HUES64 (cell line): ENCODE results near the gene TAC4.

Experiments used
- H3K27ac ChIP-seq: 2 replicates; pipeline ENCODE4 v1.7.0; 2013; ENCODE audit warnings: low read depth, low read length, inconsistent platforms
- H3K27me3 ChIP-seq: 2 replicates; pipeline ENCODE4 v1.6.1; 2013; ENCODE audit warnings: mild to moderate bottlenecking, low read length; ENCODE audit not compliant: insufficient read depth
- H3K36me3 ChIP-seq: 2 replicates; pipeline ENCODE4 v1.6.1; 2013; ENCODE audit warnings: mild to moderate bottlenecking, low read length; ENCODE audit not compliant: insufficient read depth
- H3K4me1 ChIP-seq: 2 replicates; pipeline ENCODE4 v1.6.1; 2013; ENCODE audit warnings: mild to moderate bottlenecking, low read length, moderate library complexity; ENCODE audit not compliant: insufficient read depth
- H3K4me3 ChIP-seq: 2 replicates; pipeline ENCODE4 v1.5.1; 2013; ENCODE audit warnings: mild to moderate bottlenecking, low read length, moderate library complexity
- H3K9ac ChIP-seq: 2 replicates; pipeline ENCODE4 v1.6.1; 2013; ENCODE audit warnings: mild to moderate bottlenecking, low read depth, low read length
- H3K9me3 ChIP-seq: 2 replicates; pipeline ENCODE4 v1.6.1; 2013; ENCODE audit warnings: low read depth, low read length; ENCODE audit not compliant: insufficient read depth
- WGBS: fragments of 150-250, 120-280 bp; methylation state at CpG from one replicate; pipeline ENCODE4 v1.1.7; 2013; ENCODE audit warnings: missing lambda C conversion rate; 5-methylcytosine and 5-hydroxymethylcytosine counted together

Gene TAC4

GRCh38 chr17:49872754-49873377, 25.0 kb upstream of the TAC4 start:
- Histone ChIP-seq H3K36me3 (no peaks in the 10 kb centered on the region), H3K9me3 (no peaks in the 10 kb centered on the region), H3K9ac (no peak overlapping the region), H3K27me3 (no peaks in the 10 kb centered on the region), H3K4me1 (peaks cover 4% of the 10 kb centered on the region; the same call in 1 of the 2 replicates), H3K27ac (no peak overlapping the region), H3K4me3 (no peak overlapping the region)
- 77% methylated on average over 6 of the region's 6 CpGs for WGBS

- whole genome bisulfite sequencing = 89% methylated on average over 7 of the region's 7 CpGs
- H3K36me3 ChIP-seq = no peaks in the 10 kb centered on the region
Measured at GRCh38 chr17:49871211-49871610, 23.3 kb upstream of the TAC4 start.

DNA sequence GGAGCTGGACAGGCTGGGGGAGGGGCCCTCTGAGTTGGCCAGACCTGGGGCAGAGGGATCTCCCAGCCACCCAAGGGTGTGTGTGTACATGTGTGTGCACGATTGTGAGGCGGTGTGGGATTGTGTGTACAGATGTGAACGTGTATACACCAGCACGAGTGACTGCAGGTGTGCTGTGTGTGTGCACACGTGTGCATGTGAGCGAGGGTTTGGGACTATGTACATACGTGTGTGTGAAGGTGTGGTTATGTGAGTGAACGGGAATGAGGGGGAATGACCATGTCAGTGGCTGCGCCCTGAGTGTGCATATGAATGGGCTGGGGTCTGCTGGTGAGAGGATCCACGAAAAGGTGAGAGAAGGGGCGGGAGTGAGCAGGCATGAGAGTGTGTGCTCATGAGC, 22.4 kb upstream of the TAC4 start:
- H3K4me1 ChIP-seq = peaks cover 12% of the 10 kb centered on the region
- H3K9ac ChIP-seq = no peak overlapping the region
- no peak overlapping the region for H3K27ac ChIP-seq
- H3K4me3 ChIP-seq = no peak overlapping the region
- WGBS = 85% methylated on average over 11 of the region's 11 CpGs
- no peaks in the 10 kb centered on the region for H3K9me3 ChIP-seq
- no peaks in the 10 kb centered on the region for H3K36me3 ChIP-seq
- no peaks in the 10 kb centered on the region for H3K27me3 ChIP-seq

More at GRCh38 chr17:49871211-49871610, 23.3 kb upstream of the TAC4 start:
- Histone ChIP-seq H3K27me3 (no peaks in the 10 kb centered on the region), H3K4me1 (peaks cover 7% of the 10 kb centered on the region), H3K4me3 (no peak overlapping the region), H3K9me3 (no peaks in the 10 kb centered on the region), H3K27ac (no peak overlapping the region), H3K9ac (no peak overlapping the region)

- H3K9me3 ChIP-seq = no peaks in the 10 kb centered on the region
- no peak overlapping the region for H3K27ac ChIP-seq
- no peaks in the 10 kb centered on the region for H3K36me3 ChIP-seq
- WGBS = 66% methylated on average over 1 of the region's 1 CpG
- H3K4me3 ChIP-seq = no peak overlapping the region
- peaks cover 19% of the 10 kb centered on the region for H3K4me1 ChIP-seq
- 0 out of 2 replicates have a peak, but pooled peaks cover 2% of the 10 kb centered on the region for H3K27me3 ChIP-seq
- H3K9ac ChIP-seq = no peak overlapping the region
Measured at GRCh38 chr17:49869038-49869374, 21.1 kb upstream of the TAC4 start.

DNA sequence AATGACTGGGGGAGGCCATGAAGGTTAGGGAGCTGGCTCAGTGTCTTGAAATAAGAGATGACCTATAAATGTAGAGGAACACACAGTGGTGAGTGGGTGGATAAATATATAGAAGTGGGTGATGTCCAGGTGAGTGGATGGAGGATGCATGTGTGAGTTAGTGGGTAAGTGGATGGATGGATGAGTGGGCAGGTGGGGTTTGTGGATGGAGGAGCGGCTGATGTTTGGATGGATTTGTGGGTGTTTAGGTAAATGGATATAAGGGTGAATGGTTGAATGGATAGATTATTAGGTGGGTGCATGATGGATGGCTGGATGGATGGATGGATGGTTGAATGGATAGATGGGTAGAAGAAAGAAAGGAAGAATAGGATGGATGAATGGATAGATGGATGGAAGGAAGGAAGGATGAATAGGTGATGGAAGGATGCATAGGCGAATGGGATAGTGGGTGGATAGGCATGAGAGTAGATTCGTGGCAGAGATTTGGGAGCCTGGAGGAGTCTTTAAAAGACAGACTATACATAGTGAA, 19.1 kb upstream of the TAC4 start:
- Histone ChIP-seq H3K27me3 (0 out of 2 replicates have a peak, but pooled peaks cover 2% of the 10 kb centered on the region), H3K36me3 (no peaks in the 10 kb centered on the region), H3K4me1 (peaks cover 23% of the 10 kb centered on the region), H3K9ac (no peak overlapping the region), H3K27ac (no peak overlapping the region), H3K9me3 (no peaks in the 10 kb centered on the region), H3K4me3 (no peak overlapping the region)
- WGBS = 96% methylated on average over 3 of the region's 3 CpGs

DNA sequence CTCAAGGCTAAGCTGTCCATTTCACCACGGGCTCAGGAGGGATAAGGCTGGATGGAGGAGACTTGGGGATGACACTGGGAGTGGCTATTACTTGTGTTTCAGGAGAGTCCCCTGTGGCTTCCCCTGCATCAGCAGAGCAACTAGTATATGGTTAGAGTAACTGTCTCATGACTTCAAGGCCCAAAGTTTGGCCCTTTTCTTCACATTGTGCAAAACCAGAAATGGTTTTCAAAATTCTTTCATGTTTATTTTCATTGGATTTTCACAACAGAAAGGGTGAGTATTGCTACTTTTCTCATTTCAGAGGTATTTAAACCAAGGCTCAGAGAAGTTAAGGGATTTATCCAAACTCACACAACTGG, 18.1 kb upstream of the TAC4 start:
- Histone ChIP-seq H3K4me3 (no peak overlapping the region), H3K36me3 (no peaks in the 10 kb centered on the region), H3K9me3 (no peaks in the 10 kb centered on the region), H3K27ac (peak overlapping the region; percentile 37; the same call in 1 of the 2 replicates), H3K9ac (no peak overlapping the region), H3K4me1 (peaks cover 23% of the 10 kb centered on the region), H3K27me3 (0 out of 2 replicates have a peak, but pooled peaks cover 2% of the 10 kb centered on the region)
- 10% methylated on average over 1 of the region's 1 CpG for WGBS

DNA sequence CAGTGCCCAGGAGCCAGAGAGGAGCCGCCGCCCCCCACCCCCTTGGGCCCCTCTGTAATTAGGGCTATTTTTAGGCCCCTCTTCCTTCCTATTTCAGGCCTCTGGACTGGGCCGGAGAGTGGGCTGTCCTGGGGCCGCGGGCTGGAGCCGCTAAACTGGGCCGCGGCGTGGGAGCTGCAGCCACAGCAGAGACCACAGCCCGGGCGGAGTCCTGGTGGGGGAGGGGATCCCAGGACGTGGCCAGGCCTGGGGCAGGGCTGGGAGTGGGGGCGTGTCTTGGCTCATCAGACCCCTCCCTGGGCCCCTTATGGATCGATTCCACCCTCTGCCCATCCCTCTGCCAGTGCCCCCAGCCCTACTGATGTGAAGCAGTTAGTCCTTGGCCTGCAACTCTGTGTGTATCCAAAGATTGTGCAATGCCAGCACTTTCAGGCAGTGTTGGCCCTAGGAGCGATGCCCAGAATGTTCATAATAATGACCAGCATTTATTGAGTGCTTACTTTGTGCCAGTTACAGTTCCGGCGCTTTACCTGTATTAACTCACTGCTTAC, 15.0 kb upstream of the TAC4 start:
- 0 out of 2 replicates have a peak, but pooled peaks cover 2% of the 10 kb centered on the region for H3K27me3 ChIP-seq
- no peaks in the 10 kb centered on the region for H3K9me3 ChIP-seq
- no peaks in the 10 kb centered on the region for H3K36me3 ChIP-seq
- H3K9ac ChIP-seq = no peak overlapping the region
- H3K27ac ChIP-seq = no peak overlapping the region
- H3K4me1 ChIP-seq = peaks cover 23% of the 10 kb centered on the region
- H3K4me3 ChIP-seq = no peak overlapping the region
- 69% methylated on average over 17 of the region's 17 CpGs for WGBS

DNA sequence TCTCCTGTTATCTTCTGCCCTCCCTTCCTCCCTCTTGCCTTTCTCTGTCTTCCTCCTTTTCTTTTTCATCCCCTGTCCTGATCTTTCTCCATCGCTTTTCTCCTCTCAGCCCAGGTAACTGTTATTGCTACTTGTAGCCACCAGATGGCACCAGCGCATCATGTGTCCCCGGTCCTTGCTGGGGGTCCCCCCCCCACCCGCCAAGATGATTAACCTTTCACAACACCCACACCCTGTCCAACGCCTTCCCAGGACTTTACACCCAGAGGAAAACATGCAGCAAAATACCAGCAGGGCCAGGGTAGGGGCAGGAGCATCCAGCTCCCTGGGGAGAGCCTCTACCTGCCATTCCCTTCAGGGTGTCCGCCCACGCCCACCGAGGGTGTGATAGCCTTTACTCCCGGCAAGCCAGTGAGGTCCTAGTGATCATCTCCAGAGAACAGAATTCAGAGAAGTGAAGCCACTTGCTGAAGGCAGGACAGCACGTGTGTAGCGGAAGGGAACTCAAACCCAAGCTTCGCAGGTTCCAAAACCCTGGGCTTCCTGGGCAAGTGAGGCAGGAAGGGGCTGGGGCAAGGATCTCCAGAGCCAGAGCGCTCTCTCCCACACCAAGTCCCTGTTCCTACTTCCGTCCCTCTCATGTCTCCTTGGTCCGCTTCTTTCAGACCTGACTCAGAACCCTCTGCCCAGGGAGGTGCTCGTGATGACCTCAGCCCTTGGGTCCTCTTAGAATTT, 13.4 kb upstream of the TAC4 start:
- H3K4me1 ChIP-seq = peaks cover 21% of the 10 kb centered on the region
- 0 out of 2 replicates have a peak, but pooled peaks cover 2% of the 10 kb centered on the region for H3K27me3 ChIP-seq
- H3K9me3 ChIP-seq = no peaks in the 10 kb centered on the region
- H3K27ac ChIP-seq = no peak overlapping the region
- 40% methylated on average over 16 of the region's 16 CpGs for WGBS
- no peak overlapping the region for H3K4me3 ChIP-seq
- H3K9ac ChIP-seq = no peak overlapping the region
- no peaks in the 10 kb centered on the region for H3K36me3 ChIP-seq

DNA sequence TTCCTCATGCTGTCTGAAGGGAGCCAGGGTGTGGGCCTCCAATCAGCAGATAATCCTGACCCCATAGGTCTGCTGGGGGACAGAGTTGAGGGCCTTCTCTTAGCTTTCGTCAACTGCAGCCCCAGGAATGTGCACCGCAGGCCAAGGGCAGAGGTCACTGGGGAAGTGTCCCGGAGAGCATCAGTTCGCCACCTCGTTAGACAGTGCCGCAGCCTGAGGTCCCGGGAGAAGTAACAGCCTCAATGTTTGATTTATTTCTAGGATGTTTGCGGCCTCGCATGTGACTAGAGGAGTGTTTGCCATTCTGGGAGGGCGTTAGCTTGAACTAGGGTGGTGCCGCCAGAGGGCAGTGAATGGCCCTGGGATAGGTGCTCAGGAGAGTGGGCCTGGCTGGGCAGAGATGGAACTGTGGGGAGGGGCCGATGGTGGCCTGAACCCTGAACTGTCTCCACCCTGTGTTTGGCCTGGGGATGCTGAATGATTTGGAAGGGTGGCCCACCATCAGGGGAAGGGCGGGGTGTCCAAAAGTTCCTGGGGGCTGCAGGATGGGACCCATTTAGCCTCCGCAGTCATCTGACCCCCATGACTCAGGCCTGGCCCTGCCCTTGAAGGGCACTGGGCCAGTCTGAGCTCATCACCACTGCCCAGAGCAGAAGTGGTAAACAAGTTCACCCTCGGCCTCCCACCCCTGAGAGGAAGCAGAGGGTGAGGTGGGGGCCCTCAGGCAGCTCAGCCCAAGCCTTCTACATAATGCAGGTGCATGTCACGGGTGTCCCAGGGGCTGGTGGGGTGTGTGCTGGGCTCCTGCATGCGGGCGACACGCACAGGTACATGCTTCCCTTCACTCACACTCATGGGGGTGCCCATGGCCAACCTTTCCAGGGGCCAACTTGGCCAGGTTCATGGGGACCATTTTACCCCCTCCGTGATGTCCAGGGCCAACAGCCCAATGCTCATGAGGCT, 12.4 kb upstream of the TAC4 start:
- 86% methylated on average over 20 of the region's 20 CpGs for whole genome bisulfite sequencing
- Histone ChIP-seq H3K4me1 (peaks cover 11% of the 10 kb centered on the region), H3K4me3 (no peak overlapping the region), H3K36me3 (no peaks in the 10 kb centered on the region), H3K9ac (no peak overlapping the region), H3K9me3 (no peaks in the 10 kb centered on the region), H3K27ac (no peak overlapping the region), H3K27me3 (0 out of 2 replicates have a peak, but pooled peaks cover 2% of the 10 kb centered on the region)

- H3K9me3 ChIP-seq = no peaks in the 10 kb centered on the region
- H3K27me3 ChIP-seq = no peaks in the 10 kb centered on the region
- 85% methylated on average over 5 of the region's 6 CpGs for WGBS
- peaks cover 4% of the 10 kb centered on the region; the same call in 1 of the 2 replicates for H3K4me1 ChIP-seq
- H3K9ac ChIP-seq = no peak overlapping the region
- no peak overlapping the region for H3K4me3 ChIP-seq
- no peaks in the 10 kb centered on the region for H3K36me3 ChIP-seq
- no peak overlapping the region for H3K27ac ChIP-seq
Measured at GRCh38 chr17:49858796-49859195, 10.9 kb upstream of the TAC4 start.
